ENCODE measurements around the gene MCC. TPM values are rescaled to one million over a fixed set of nuclear protein-coding genes. Genes with fewer than 3 reads are reported as not detected.

The MCC gene
- total RNA-seq, 4 donors from 2014 or later: 5.1 to 22.3 (median 13.0) TPM

DNA sequence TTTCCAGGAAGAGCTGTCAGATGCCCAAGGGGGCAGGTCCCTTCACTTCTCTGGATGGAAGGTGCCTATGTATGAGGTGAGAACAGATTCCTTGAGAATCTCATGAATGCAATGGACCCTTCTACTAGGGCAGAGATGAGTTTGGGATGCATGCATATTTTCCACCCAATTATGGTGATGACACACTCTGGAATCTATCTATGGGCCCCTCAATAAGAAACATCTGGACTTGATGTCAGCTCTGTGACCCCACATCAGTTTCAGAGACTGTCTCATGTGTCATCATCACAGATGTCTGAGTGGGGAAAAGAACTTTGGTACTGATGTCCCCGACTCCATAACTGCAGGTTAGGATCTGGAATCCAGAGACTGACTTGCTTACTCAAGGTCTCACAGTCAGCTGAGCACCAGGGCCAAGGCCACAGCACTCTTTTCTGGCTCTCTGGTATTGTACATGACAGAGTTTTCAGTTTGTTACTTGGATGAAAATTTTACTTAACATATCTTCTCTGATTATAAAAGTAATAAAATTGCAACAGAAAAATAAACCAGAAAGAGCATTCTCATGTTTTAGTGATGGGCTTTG is 334.6 kb downstream of the MCC start:
- intact Hi-C loops (cut with DNase I): no loop called here
- Histone ChIP-seq H3K36me3 (no peaks in the 10 kb centered on the region), H3K4me1 (no peaks in the 10 kb centered on the region), H3K4me3 (replicated peaks in 1 of 3) (no peak overlapping the region), H3K27ac (no peak overlapping the region), H3K9me3 (no peaks in the 10 kb centered on the region), H3K27me3 (no peaks in the 10 kb centered on the region)
- DNase-seq: no peak
- WGBS, 2 donors: 73 to 79% methylated on average over 1 of the region's 1 CpG
- TF ChIP-seq, protein P1, sequence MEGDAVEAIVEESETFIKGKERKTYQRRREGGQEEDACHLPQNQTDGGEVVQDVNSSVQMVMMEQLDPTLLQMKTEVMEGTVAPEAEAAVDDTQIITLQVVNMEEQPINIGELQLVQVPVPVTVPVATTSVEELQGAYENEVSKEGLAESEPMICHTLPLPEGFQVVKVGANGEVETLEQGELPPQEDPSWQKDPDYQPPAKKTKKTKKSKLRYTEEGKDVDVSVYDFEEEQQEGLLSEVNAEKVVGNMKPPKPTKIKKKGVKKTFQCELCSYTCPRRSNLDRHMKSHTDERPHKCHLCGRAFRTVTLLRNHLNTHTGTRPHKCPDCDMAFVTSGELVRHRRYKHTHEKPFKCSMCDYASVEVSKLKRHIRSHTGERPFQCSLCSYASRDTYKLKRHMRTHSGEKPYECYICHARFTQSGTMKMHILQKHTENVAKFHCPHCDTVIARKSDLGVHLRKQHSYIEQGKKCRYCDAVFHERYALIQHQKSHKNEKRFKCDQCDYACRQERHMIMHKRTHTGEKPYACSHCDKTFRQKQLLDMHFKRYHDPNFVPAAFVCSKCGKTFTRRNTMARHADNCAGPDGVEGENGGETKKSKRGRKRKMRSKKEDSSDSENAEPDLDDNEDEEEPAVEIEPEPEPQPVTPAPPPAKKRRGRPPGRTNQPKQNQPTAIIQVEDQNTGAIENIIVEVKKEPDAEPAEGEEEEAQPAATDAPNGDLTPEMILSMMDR (IDR thresholded peaks at IDR 0.05): no peak

DNA sequence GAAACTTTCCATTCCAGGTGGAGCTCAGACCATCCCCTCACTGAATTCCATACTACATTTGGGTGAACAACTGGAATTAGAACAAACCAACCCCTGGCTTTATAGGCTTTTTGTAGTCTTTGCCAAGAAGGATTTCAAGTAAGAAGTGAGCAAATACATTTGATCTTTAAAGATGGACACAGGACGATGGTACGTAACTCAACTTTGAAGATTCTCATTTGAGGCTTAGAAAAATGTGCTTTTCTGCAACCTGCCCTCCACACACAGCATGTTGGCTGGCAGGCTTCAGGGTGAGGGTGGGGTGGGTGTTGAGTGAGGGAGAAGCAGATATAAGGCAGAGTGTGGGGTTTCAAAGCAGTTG is 335.9 kb downstream of the MCC start:
- Histone ChIP-seq H3K4me3 (replicated peaks in 1 of 3) (no peak overlapping the region), H3K36me3 (no peaks in the 10 kb centered on the region), H3K4me1 (no peaks in the 10 kb centered on the region), H3K9me3 (no peaks in the 10 kb centered on the region), H3K27me3 (no peaks in the 10 kb centered on the region), H3K27ac (no peak overlapping the region)
- TF ChIP-seq, protein P1 (IDR thresholded peaks at IDR 0.05): no peak
- no peak for TF ChIP-seq POLR2A (IDR thresholded peaks at IDR 0.05)
- DNase-seq: no peak
- WGBS, 2 donors: 95 to 98% methylated on average over 2 of the region's 2 CpGs
- intact Hi-C loops (cut with DNase I): no loop called here

DNA sequence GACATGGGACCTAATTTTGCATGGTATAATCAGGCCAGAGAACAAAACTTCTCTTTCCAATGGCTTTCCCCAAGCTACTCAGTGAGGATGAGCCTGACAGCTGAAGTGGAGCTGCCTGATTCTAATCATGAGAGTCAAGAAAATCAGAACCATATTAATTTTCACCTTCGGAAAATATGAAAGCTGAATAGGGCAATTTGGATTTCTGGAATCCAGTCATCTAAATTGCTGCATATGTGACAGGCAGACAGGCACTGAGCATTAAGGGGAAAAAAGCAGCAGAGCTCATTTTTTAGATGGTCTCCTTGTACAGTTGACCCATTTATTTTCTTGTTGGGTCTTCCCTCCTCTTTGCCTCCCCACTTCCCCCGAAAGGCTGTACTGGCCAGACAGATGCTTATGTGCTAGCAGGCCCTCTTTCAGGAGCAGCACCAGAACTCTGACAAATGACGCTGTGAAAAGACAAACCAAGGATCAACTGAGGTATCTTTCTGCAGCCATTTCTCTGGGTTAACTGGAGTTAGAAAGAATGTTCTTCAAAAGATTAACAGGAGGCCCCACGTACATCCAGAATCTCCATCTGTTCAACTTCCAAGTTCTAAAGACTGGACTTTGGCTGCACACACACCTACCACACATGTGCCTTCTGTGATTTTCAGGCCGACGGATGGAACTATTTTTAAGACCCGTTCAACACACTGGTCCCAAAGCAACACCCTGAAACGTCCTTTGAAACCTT is 336.4 kb downstream of the MCC start:
- WGBS, 2 donors: 92% methylated on average over 8 of the region's 8 CpGs
- Histone ChIP-seq H3K36me3 (no peaks in the 10 kb centered on the region), H3K4me3 (replicated peaks in 1 of 3) (no peak overlapping the region), H3K4me1 (no peaks in the 10 kb centered on the region), H3K27me3 (no peaks in the 10 kb centered on the region), H3K9me3 (no peaks in the 10 kb centered on the region), H3K27ac (no peak overlapping the region)
- TF ChIP-seq POLR2A (IDR thresholded peaks at IDR 0.05): no peak
- TF ChIP-seq, protein P1 (IDR thresholded peaks at IDR 0.05): no peak
- DNase-seq: no peak
- intact Hi-C loops (cut with DNase I): no loop called here

DNA sequence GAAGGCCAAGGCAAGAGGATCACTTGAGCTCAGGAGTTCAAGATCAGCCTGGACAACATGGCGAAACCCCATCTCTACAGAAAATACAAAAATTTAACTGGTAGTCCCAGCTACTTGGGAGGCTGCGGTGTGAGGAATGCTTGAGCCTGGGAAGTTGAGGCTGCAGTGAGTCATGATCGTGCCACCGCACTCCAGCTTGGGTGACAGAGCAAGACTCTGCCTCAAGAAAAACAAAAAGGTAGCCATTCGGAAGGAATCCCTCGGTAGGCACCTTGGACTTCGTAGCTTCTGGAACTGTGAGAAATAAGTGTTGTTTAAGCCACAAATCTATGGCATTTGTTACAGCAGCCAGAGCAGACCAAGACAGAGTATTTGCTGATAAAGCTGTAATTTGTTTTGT is 337.4 kb downstream of the MCC start:
- Histone ChIP-seq H3K4me3 (replicated peaks in 1 of 3) (no peak overlapping the region), H3K4me1 (no peaks in the 10 kb centered on the region), H3K9me3 (no peaks in the 10 kb centered on the region), H3K36me3 (no peaks in the 10 kb centered on the region), H3K27ac (no peak overlapping the region), H3K27me3 (no peaks in the 10 kb centered on the region)
- intact Hi-C loops (cut with DNase I): no loop called here
- WGBS, 2 donors: 94 to 98% methylated on average over 7 of the region's 7 CpGs
- no peak for TF ChIP-seq POLR2A (IDR thresholded peaks at IDR 0.05)
- TF ChIP-seq, protein P1 (IDR thresholded peaks at IDR 0.05): no peak
- DNase-seq: no peak

DNA sequence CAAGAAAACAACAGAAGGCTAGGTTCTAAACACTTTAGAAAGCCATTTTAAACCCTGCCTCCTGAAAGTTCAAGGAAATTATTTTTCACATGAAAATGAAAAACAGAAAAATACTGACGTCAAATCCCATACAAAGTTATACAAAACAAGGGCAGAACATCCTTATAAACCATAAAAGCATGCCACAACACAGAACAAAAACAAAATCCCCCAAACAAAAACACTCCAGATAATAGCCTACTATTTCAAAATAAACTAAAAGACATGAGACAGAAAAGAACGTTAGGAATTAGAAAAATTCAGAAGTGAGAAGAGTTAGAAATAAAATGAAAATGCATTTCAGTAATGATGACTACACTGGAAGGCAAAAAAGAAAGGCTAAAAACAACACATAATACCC is 338.0 kb downstream of the MCC start:
- no peak overlapping the region for H3K4me3 ChIP-seq (replicated peaks in 1 of 3)
- H3K9me3 ChIP-seq: no peaks in the 10 kb centered on the region
- TF ChIP-seq, protein P1 (IDR thresholded peaks at IDR 0.05): no peak
- no peak for TF ChIP-seq POLR2A (IDR thresholded peaks at IDR 0.05)
- DNase-seq: no peak
- H3K36me3 ChIP-seq: no peaks in the 10 kb centered on the region
- intact Hi-C loops (cut with DNase I): no loop called here
- H3K27ac ChIP-seq: no peak overlapping the region
- H3K4me1 ChIP-seq: no peaks in the 10 kb centered on the region
- H3K27me3 ChIP-seq: no peaks in the 10 kb centered on the region
- 73 to 77% methylated on average over 2 of the region's 2 CpGs for WGBS, 2 donors

All from thyroid gland (tissue), 4 donors.